WTC11 (cell line): ENCODE results near the gene EPSTI1. TPM values are rescaled to one million over a fixed set of nuclear protein-coding genes. Genes with fewer than 3 reads are reported as not detected.

ENCODE experiments used
- ATAC-seq: fragments of 200-7000 bp; cut with Tn5 transposase; 2 replicates; pipeline ENCODE4 v1.10.0; 2021; ENCODE audit warnings: mild to moderate bottlenecking, moderate library complexity
- CTCF ChIA-PET: fragments of 300-600 bp; sonication (Branson Sonifier 250); formaldehyde crosslinking; loops from one replicate; lab custom pipeline; 2021; ENCODE audit warnings: antibody characterized with exemption; lab: Charles Lee
- POLR2A ChIA-PET: fragments of 350-600 bp; sonication (Branson Sonifier 250); formaldehyde crosslinking; loops from one replicate; lab custom pipeline; 2021; ENCODE audit warnings: antibody characterized with exemption; lab: Charles Lee
- DNase-seq: peaks from one replicate; pipeline ENCODE4 v3.0.0; 2021; ENCODE audit warnings: low spot score
- H3K27ac Mint-ChIP-seq: 2 replicates; pipeline ENCODE4 v1.8.0; 2021; ENCODE audit warnings: mixed read lengths
- H3K27me3 Mint-ChIP-seq: 2 replicates; pipeline ENCODE4 v1.8.0; 2021; ENCODE audit warnings: low read depth, mild to moderate bottlenecking, moderate library complexity, mixed read lengths
- H3K36me3 Mint-ChIP-seq: 2 replicates; pipeline ENCODE4 v1.8.0; 2021; ENCODE audit warnings: mixed read lengths
- H3K4me1 Mint-ChIP-seq: 2 replicates; pipeline ENCODE4 v1.8.0; 2022; ENCODE audit warnings: mixed read lengths
- H3K4me3 Mint-ChIP-seq: 2 replicates; pipeline ENCODE4 v1.8.0; 2021; ENCODE audit warnings: mild to moderate bottlenecking, moderate library complexity, mixed read lengths
- H3K9me3 Mint-ChIP-seq: 2 replicates; pipeline ENCODE4 v1.8.0; 2021; ENCODE audit warnings: mixed read lengths
- ATF6 ChIP-seq: sonication (generic); formaldehyde crosslinking; IDR thresholded peaks from 2 replicates; pipeline ENCODE4 v1.8.1; 2023; ENCODE audit warnings: mild to moderate bottlenecking, missing genetic modification reagents
- CREM ChIP-seq: sonication (generic); formaldehyde crosslinking; IDR thresholded peaks from 2 replicates; pipeline ENCODE4 v1.8.1; 2022; ENCODE audit warnings: mild to moderate bottlenecking, missing genetic modification reagents, moderate library complexity
- EMX1 ChIP-seq: fragments of 250-450 bp; sonication (Bioruptor Pico); IDR thresholded peaks from 2 replicates; pipeline ENCODE4 v1.8.0; 2021; ENCODE audit warnings: mild to moderate bottlenecking
- ESRRA ChIP-seq: sonication (generic); formaldehyde crosslinking; IDR thresholded peaks from 2 replicates; pipeline ENCODE4 v1.8.1; 2022; ENCODE audit warnings: mild to moderate bottlenecking, missing genetic modification reagents, borderline replicate concordance
- GRHL2 ChIP-seq: fragments of 250-450 bp; sonication (Bioruptor Pico); IDR thresholded peaks from 2 replicates; pipeline ENCODE4 v1.8.0; 2022; ENCODE audit warnings: mild to moderate bottlenecking, moderate library complexity; ENCODE audit not compliant: insufficient replicate concordance, severe bottlenecking
- GTF2I ChIP-seq: fragments of 250-450 bp; sonication (Bioruptor Pico); conservative IDR thresholded peaks from 2 replicates; pipeline ENCODE4 v1.4.0; 2021; ENCODE audit warnings: mild to moderate bottlenecking
- JAZF1 ChIP-seq: fragments of 250-450 bp; sonication (Bioruptor Pico); IDR thresholded peaks from 2 replicates; pipeline ENCODE4 v1.9.0; 2021; ENCODE audit warnings: moderate library complexity, mild to moderate bottlenecking, inconsistent platforms
- JUN ChIP-seq: sonication (generic); formaldehyde crosslinking; IDR thresholded peaks from 2 replicates; pipeline ENCODE4 v1.8.0; 2023; ENCODE audit warnings: mild to moderate bottlenecking, missing genetic modification reagents
- MAX ChIP-seq: sonication (generic); formaldehyde crosslinking; IDR thresholded peaks from 2 replicates; pipeline ENCODE4 v1.8.0; 2022; ENCODE audit warnings: mild to moderate bottlenecking, missing genetic modification reagents
- NFATC4 ChIP-seq: fragments of 250-450 bp; sonication (Bioruptor Pico); IDR thresholded peaks from 2 replicates; pipeline ENCODE4 v1.9.0; 2021; ENCODE audit warnings: mild to moderate bottlenecking
- NFYB ChIP-seq: sonication (generic); formaldehyde crosslinking; conservative IDR thresholded peaks from 2 replicates; pipeline ENCODE4 v1.8.0; 2022; ENCODE audit warnings: low read depth, missing genetic modification reagents
- PRRX2 ChIP-seq: fragments of 250-450 bp; sonication (Bioruptor Pico); IDR thresholded peaks from 2 replicates; pipeline ENCODE4 v1.8.0; 2021; ENCODE audit warnings: mild to moderate bottlenecking
- USF1 ChIP-seq: sonication (generic); formaldehyde crosslinking; IDR thresholded peaks from 2 replicates; pipeline ENCODE4 v1.8.0; 2022; ENCODE audit warnings: mild to moderate bottlenecking, missing genetic modification reagents
- ZBTB21 ChIP-seq: sonication (generic); formaldehyde crosslinking; IDR thresholded peaks from 2 replicates; pipeline ENCODE4 v1.8.1; 2023; ENCODE audit warnings: mild to moderate bottlenecking, missing genetic modification reagents, borderline replicate concordance
- ZNF138 ChIP-seq: sonication (generic); formaldehyde crosslinking; conservative IDR thresholded peaks from 2 replicates; pipeline ENCODE4 v1.8.1; 2022; ENCODE audit warnings: mild to moderate bottlenecking, moderate library complexity, missing genetic modification reagents
- ZNF416 ChIP-seq: fragments of 250-450 bp; sonication (Bioruptor Pico); IDR thresholded peaks from 2 replicates; pipeline ENCODE4 v1.9.0; 2021; ENCODE audit warnings: mild to moderate bottlenecking, inconsistent platforms
- ZNF423 ChIP-seq: fragments of 250-450 bp; sonication (Bioruptor Pico); IDR thresholded peaks from 2 replicates; pipeline ENCODE4 v2.1.2; 2022; ENCODE audit warnings: mild to moderate bottlenecking, moderate library complexity
- total RNA-seq: library from RNA; stranded (reverse); gene quantifications from 3 replicates; pipeline ENCODE4 v1.2.3, GENCODE V29; 2021
- TF ChIP-seq, protein P1 (sequence below): sonication (generic); formaldehyde crosslinking; IDR thresholded peaks from 2 replicates; pipeline ENCODE4 v1.8.1; 2023; ENCODE audit warnings: mild to moderate bottlenecking, missing genetic modification reagents
- TF ChIP-seq, protein P2 (sequence below): sonication (generic); formaldehyde crosslinking; IDR thresholded peaks from 2 replicates; pipeline ENCODE4 v1.8.1; 2022; ENCODE audit warnings: mild to moderate bottlenecking, moderate library complexity, missing genetic modification reagents
- TF ChIP-seq, protein P3 (sequence below): fragments of 250-450 bp; sonication (Bioruptor Pico); IDR thresholded peaks from 2 replicates; pipeline ENCODE4 v2.1.2; 2022; ENCODE audit warnings: mild to moderate bottlenecking, moderate library complexity
- TF ChIP-seq, protein P4 (sequence below): fragments of 250-450 bp; sonication (Bioruptor Pico); IDR thresholded peaks from 2 replicates; pipeline ENCODE4 v1.9.0; 2021; ENCODE audit warnings: mild to moderate bottlenecking, borderline replicate concordance

EPSTI1 gene
- total RNA-seq, 1 experiment from 2014 or later: 2.1 TPM

- TF ChIP-seq, protein P1, sequence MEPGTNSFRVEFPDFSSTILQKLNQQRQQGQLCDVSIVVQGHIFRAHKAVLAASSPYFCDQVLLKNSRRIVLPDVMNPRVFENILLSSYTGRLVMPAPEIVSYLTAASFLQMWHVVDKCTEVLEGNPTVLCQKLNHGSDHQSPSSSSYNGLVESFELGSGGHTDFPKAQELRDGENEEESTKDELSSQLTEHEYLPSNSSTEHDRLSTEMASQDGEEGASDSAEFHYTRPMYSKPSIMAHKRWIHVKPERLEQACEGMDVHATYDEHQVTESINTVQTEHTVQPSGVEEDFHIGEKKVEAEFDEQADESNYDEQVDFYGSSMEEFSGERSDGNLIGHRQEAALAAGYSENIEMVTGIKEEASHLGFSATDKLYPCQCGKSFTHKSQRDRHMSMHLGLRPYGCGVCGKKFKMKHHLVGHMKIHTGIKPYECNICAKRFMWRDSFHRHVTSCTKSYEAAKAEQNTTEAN: no peak
- TF ChIP-seq, protein P2, sequence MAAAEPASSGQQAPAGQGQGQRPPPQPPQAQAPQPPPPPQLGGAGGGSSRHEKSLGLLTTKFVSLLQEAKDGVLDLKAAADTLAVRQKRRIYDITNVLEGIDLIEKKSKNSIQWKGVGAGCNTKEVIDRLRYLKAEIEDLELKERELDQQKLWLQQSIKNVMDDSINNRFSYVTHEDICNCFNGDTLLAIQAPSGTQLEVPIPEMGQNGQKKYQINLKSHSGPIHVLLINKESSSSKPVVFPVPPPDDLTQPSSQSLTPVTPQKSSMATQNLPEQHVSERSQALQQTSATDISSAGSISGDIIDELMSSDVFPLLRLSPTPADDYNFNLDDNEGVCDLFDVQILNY: no peak
- no peak for TF ChIP-seq NFATC4 (CRISPR knock-in tag)
These were observed 8.6 kb upstream of the EPSTI1 start (continued) for GRCh38 chr13:43000676-43001075.

DNA sequence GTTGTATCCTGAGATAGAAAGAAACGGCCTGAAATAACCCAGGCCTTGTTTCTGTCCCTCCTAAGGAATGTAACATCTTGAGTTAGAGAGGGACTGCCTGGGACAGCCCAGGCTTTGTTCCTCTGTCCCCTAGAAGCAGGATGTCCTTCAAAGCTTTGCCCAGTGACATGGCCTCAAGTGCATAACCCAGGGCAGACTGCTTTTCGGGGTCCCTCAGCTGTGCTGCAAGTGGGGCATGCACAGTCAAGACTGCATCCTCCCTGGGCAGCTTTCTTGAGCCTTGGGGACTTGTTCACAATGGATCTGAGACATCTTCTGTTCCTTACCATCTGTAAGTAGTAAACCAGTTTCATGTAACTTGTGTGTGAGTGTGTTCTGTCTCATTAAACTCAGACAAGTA, 7.5 kb upstream of the EPSTI1 start:
- ATAC-seq: no peak
- DNase-seq: no peak
- POLR2A ChIA-PET: no interaction called here
- no peaks in the 10 kb centered on the region for H3K9me3 Mint-ChIP-seq
- no peaks in the 10 kb centered on the region for H3K36me3 Mint-ChIP-seq
- no peaks in the 10 kb centered on the region for H3K27me3 Mint-ChIP-seq
- H3K4me1 Mint-ChIP-seq: no peaks in the 10 kb centered on the region
- CTCF ChIA-PET: no interaction called here
- TF ChIP-seq MAX (CRISPR knock-in tag) (no peak), JAZF1 (CRISPR knock-in tag) (no peak), NFYB (no peak), ZNF423 (CRISPR knock-in tag) (no peak), PRRX2 (CRISPR knock-in tag) (no peak), ESRRA (CRISPR knock-in tag) (no peak)
- TF ChIP-seq, protein P3, sequence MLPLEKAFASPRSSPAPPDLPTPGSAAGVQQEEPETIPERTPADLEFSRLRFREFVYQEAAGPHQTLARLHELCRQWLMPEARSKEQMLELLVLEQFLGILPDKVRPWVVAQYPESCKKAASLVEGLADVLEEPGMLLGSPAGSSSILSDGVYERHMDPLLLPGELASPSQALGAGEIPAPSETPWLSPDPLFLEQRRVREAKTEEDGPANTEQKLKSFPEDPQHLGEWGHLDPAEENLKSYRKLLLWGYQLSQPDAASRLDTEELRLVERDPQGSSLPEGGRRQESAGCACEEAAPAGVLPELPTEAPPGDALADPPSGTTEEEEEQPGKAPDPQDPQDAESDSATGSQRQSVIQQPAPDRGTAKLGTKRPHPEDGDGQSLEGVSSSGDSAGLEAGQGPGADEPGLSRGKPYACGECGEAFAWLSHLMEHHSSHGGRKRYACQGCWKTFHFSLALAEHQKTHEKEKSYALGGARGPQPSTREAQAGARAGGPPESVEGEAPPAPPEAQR (CRISPR knock-in tag): no peak
- TF ChIP-seq, protein P4, sequence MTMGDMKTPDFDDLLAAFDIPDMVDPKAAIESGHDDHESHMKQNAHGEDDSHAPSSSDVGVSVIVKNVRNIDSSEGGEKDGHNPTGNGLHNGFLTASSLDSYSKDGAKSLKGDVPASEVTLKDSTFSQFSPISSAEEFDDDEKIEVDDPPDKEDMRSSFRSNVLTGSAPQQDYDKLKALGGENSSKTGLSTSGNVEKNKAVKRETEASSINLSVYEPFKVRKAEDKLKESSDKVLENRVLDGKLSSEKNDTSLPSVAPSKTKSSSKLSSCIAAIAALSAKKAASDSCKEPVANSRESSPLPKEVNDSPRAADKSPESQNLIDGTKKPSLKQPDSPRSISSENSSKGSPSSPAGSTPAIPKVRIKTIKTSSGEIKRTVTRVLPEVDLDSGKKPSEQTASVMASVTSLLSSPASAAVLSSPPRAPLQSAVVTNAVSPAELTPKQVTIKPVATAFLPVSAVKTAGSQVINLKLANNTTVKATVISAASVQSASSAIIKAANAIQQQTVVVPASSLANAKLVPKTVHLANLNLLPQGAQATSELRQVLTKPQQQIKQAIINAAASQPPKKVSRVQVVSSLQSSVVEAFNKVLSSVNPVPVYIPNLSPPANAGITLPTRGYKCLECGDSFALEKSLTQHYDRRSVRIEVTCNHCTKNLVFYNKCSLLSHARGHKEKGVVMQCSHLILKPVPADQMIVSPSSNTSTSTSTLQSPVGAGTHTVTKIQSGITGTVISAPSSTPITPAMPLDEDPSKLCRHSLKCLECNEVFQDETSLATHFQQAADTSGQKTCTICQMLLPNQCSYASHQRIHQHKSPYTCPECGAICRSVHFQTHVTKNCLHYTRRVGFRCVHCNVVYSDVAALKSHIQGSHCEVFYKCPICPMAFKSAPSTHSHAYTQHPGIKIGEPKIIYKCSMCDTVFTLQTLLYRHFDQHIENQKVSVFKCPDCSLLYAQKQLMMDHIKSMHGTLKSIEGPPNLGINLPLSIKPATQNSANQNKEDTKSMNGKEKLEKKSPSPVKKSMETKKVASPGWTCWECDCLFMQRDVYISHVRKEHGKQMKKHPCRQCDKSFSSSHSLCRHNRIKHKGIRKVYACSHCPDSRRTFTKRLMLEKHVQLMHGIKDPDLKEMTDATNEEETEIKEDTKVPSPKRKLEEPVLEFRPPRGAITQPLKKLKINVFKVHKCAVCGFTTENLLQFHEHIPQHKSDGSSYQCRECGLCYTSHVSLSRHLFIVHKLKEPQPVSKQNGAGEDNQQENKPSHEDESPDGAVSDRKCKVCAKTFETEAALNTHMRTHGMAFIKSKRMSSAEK: no peak
- H3K4me3 Mint-ChIP-seq: no peak overlapping the region
- no peak overlapping the region for H3K27ac Mint-ChIP-seq

DNA sequence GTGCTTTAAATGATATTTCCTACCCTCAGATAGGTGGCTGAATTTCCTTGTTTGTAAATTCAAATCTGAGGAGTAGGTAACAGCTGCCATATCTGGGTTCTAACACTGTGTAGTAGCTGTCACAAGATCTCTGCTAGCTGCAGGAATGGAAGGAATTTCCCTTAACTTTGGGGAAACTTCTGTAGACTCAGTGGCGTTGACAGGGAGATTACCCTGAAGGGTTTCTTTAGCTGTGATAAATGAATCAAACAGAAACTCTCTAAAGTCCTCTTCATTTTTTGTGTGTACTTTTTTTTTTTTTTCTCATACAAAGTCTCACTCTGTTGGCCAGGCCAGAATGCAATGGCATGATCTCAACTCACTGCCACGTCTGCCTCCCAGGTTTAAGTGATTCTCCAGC, 5.3 kb upstream of the EPSTI1 start:
- Mint-ChIP-seq H3K9me3 (no peaks in the 10 kb centered on the region), H3K4me3 (no peak overlapping the region), H3K27ac (no peak overlapping the region), H3K27me3 (peaks cover 14% of the 10 kb centered on the region), H3K4me1 (peaks cover 7% of the 10 kb centered on the region), H3K36me3 (no peaks in the 10 kb centered on the region)
- no peak for DNase-seq
- CTCF ChIA-PET: interaction anchor here (1.2 kb wide), 1 partner anchor 18 kb away, joined by 4 read pairs; no protein-coding TSS in a partner anchor
- ATAC-seq: no peak
- POLR2A ChIA-PET: no interaction called here
- TF ChIP-seq EMX1 (CRISPR knock-in tag): no peak
- no peak for TF ChIP-seq CREM (CRISPR knock-in tag)
- no peak for TF ChIP-seq ATF6 (CRISPR knock-in tag)
- TF ChIP-seq USF1 (CRISPR knock-in tag): no peak
- no peak for TF ChIP-seq GTF2I
- TF ChIP-seq ZNF416 (CRISPR knock-in tag): no peak
- TF ChIP-seq JUN (CRISPR knock-in tag): no peak
- no peak for TF ChIP-seq ZNF138 (CRISPR knock-in tag)
- TF ChIP-seq, protein P2: no peak
- TF ChIP-seq NFYB: no peak
- no peak for TF ChIP-seq ZBTB21 (CRISPR knock-in tag)
- TF ChIP-seq, protein P1: no peak
- no peak for TF ChIP-seq GRHL2 (CRISPR knock-in tag)
